ENCODE measurements around the gene GRIFIN. TPM values are rescaled to one million over a fixed set of nuclear protein-coding genes. Genes with fewer than 3 reads are reported as not detected.
"Not testable (repeated sequence)": the region's sequence is repeated elsewhere in the genome, so short reads cannot be mapped to it uniquely, and the experiment has no call there.

GRIFIN gene
- total and polyA plus RNA-seq, 8 donors: not detected

DNA sequence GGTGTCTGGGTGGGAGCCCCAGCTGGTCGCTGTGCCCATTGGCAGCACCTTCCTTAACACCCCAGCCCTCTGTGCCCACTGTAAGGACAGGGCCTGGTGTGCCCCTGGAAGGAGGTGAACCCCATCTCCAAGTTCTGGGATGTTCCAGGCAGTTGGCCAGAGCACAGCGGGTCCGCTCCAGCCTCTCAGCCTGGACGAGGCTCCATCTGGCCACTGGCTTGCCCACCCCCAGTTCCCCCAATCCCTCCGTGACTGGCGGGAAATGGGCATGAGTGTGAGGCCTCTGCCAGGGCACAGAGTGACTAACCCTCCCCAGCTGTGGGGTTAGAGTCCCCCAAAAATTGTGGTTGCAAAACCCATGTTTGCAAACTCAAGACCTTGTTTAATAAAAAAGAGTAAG is 15.6 kb downstream of the GRIFIN start:
- TF ChIP-seq, protein P1, sequence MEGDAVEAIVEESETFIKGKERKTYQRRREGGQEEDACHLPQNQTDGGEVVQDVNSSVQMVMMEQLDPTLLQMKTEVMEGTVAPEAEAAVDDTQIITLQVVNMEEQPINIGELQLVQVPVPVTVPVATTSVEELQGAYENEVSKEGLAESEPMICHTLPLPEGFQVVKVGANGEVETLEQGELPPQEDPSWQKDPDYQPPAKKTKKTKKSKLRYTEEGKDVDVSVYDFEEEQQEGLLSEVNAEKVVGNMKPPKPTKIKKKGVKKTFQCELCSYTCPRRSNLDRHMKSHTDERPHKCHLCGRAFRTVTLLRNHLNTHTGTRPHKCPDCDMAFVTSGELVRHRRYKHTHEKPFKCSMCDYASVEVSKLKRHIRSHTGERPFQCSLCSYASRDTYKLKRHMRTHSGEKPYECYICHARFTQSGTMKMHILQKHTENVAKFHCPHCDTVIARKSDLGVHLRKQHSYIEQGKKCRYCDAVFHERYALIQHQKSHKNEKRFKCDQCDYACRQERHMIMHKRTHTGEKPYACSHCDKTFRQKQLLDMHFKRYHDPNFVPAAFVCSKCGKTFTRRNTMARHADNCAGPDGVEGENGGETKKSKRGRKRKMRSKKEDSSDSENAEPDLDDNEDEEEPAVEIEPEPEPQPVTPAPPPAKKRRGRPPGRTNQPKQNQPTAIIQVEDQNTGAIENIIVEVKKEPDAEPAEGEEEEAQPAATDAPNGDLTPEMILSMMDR (IDR thresholded peaks at IDR 0.05): no peak
- ATAC-seq (no peak), DNase-seq (no peak)

DNA sequence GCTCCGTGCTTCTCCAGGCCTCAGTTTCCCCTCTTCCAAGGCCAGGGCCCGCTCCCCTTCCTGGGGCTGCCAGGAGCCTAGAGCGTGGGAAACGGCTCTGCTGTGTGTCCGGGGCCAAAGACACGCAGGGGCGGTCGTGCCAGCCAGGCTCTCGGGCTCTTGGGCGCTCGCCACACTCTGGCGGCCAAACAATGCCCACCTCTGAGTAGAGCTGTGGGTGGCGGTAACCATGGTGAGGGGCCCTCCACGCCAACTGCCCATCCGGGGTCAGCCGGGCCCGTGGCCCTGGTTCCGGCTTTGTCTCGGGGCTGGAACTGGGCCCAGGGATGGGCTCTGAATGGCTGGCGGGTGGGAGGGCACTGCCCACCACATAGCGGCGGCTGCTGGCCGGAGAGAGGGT is 16.0 kb downstream of the GRIFIN start:
- Histone ChIP-seq H3K36me3 (no peaks in the 10 kb centered on the region), H3K27me3 (no peaks in the 10 kb centered on the region), H3K9me3 (no peaks in the 10 kb centered on the region), H3K27ac (no peak overlapping the region), H3K4me3 (no peak overlapping the region), H3K4me1 (no peaks in the 10 kb centered on the region)
- TF ChIP-seq, protein P1 (IDR thresholded peaks at IDR 0.05): no peak
- 73 to 83% methylated on average over 20 to 23 of the region's 23 CpGs for WGBS, 2 donors
- intact Hi-C loops (cut with DNase I): no loop called here
- ATAC-seq (no peak), DNase-seq (peak in 1 of 6 donors; percentile 48), FAIRE-seq (no peak)

More for the DNA sequence above, 15.6 kb downstream of the GRIFIN start:
- no peak overlapping the region for H3K27ac ChIP-seq
- no peaks in the 10 kb centered on the region for H3K27me3 ChIP-seq
- intact Hi-C loops (cut with DNase I): no loop called here
- no peaks in the 10 kb centered on the region for H3K36me3 ChIP-seq
- H3K4me1 ChIP-seq: no peaks in the 10 kb centered on the region
- H3K4me3 ChIP-seq: no peak overlapping the region
- WGBS, 2 donors: 84 to 91% methylated on average over 5 to 6 of the region's 6 CpGs
- FAIRE-seq: no peak
- no peaks in the 10 kb centered on the region for H3K9me3 ChIP-seq

DNA sequence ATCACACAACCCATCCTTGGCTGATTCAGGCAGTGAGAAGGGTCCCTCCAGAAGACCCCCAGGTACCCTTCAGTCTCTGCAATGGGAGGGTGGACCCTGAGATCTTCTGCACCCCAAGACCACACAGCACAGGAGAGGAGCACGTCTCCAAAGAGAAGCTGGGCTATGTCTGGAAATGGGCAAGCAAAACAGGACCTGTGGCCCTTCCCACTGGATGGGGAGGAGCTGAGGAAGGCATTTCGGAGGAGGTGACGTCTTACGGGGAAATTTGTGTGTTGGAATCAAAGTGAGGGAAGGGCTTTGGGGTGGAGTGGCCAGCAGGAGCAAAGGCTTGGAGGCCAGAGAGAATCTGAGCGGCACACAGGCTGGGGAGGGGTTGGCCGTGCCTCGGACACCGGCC is 16.5 kb downstream of the GRIFIN start:
- no peak for ATAC-seq
- Histone ChIP-seq H3K27me3 (no peaks in the 10 kb centered on the region), H3K9me3 (no peaks in the 10 kb centered on the region), H3K27ac (no peak overlapping the region), H3K36me3 (no peaks in the 10 kb centered on the region), H3K4me3 (no peak overlapping the region), H3K4me1 (no peaks in the 10 kb centered on the region)
- 78 to 81% methylated on average over 4 to 8 of the region's 8 CpGs for WGBS, 2 donors
- TF ChIP-seq, protein P1 (IDR thresholded peaks at IDR 0.05): no peak
- DNase-seq: no peak
- no peak for FAIRE-seq
- intact Hi-C loops (cut with DNase I): loop anchor here in 1 of 3 donors (10.0 kb wide), 1 partner anchor 225 kb away; the partner anchor contains the start of gene AMZ1

DNA sequence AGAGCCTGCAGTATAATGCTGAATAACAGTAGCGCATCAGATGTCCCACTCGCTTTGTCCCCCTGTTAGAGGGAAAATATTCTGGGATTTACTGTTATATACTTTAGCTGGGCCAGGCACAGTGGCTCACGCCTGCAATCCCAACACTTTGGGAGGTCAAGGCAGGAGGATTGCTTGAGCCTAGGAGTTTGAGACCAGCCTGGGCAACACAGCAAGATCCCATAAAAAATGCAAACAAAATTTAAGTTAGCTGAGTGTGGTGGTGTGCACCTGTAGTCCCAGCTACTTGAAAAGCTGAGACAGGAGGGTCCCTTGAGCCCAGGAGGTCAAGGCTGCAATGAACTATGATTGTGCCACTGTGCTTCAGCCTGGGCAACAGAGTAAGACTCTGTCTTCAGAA is 22.3 kb downstream of the GRIFIN start:
- not testable (repeated sequence) for H3K9me3 ChIP-seq, ATAC-seq, DNase-seq, H3K27me3 ChIP-seq, FAIRE-seq, H3K4me3 ChIP-seq, H3K27ac ChIP-seq, H3K36me3 ChIP-seq, H3K4me1 ChIP-seq
- WGBS, 2 donors: 96 to 97% methylated on average over 3 of the region's 3 CpGs
- intact Hi-C loops (cut with DNase I): loop anchor here in 1 of 3 donors (10.0 kb wide), 1 partner anchor 231 kb away; the partner anchor contains the start of gene AMZ1

DNA sequence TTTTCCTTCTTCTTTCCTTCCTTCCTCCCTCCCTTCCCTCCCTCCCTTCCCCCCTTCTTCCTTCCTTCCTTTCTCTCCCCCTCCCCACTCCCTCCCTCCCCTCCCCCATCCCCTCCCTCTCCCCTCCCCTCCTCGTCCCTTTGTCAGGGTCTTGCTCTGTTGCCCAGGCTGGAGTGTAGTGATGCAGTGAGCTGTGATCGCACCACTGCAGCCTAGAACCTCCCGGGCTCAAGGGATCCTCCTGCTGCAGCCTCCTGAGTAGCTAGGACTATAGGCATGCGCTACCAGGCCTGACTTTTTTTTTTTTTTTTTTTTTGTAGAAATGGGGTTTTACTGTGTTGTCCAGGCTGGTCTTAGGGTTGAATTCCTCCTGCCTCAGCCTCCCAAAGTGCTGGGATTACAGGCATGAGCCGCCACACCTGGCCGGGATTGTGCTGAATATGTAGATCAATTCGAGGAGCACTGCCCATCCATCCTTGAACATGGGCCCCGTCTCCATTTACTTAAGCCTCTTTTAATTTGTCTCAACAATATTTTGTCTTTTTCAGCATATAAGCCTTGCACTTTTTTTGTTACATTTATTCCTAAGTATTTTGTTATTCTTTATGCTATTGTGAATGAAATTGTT is 23.4 kb downstream of the GRIFIN start:
- FAIRE-seq (no peak), DNase-seq (no peak), ATAC-seq (no peak)
- no peaks in the 10 kb centered on the region for H3K9me3 ChIP-seq
- intact Hi-C loops (cut with DNase I): loop anchor here in 1 of 3 donors (10.0 kb wide), 1 partner anchor 232 kb away; the partner anchor contains the start of gene AMZ1
- H3K4me3 ChIP-seq: no peak overlapping the region
- no peak overlapping the region for H3K27ac ChIP-seq
- no peaks in the 10 kb centered on the region for H3K27me3 ChIP-seq
- H3K36me3 ChIP-seq: no peaks in the 10 kb centered on the region
- TF ChIP-seq, protein P1 (IDR thresholded peaks at IDR 0.05): no peak
- peaks cover 0 to 5% (median 0%) of the 10 kb centered on the region in 3 donors for H3K4me1 ChIP-seq
- 78 to 93% methylated on average over 7 to 8 of the region's 8 CpGs for WGBS, 2 donors
